Right cardiac atrium (tissue), 5 donors: ENCODE data around the gene TNFAIP8L1. TPM values are rescaled to one million over a fixed set of nuclear protein-coding genes. Genes with fewer than 3 reads are reported as not detected.

Experiments
- ATAC-seq, 2 donors: fragments of 200-7000 bp; cut with Tn5 transposase; one replicate each; pipeline versions ENCODE4 v1.8.0 to v1.9.1; 2020; ENCODE audit warnings: moderate library complexity in 2 of 2, mild to moderate bottlenecking in 1 of 2
- DNase-seq, 3 donors: peaks; one replicate each; pipeline ENCODE4 v3.0.0-alpha.2; 2020
- H3K27ac ChIP-seq: one replicate; pipeline ENCODE4 v1.5.1; 2013; ENCODE audit warnings: mild to moderate bottlenecking, low read length, control low read depth, moderate library complexity
- H3K27me3 ChIP-seq: one replicate; pipeline ENCODE4 v1.6.1; 2013; ENCODE audit not compliant: control insufficient read depth, insufficient read depth
- H3K4me1 ChIP-seq: one replicate; pipeline ENCODE4 v1.6.1; 2013; ENCODE audit warnings: low read length; ENCODE audit not compliant: control insufficient read depth, insufficient read depth
- H3K4me3 ChIP-seq: one replicate; pipeline ENCODE4 v1.5.1; 2013; ENCODE audit warnings: low read length, control low read depth
- H3K9me3 ChIP-seq: one replicate; pipeline ENCODE4 v1.6.1; 2013; ENCODE audit warnings: low read length; ENCODE audit not compliant: control insufficient read depth
- WGBS: extraction: QIAGEN DNeasy Blood & Tissue Kit; methylation state at CpG from one replicate; pipeline ENCODE4 v1.1.7; 2013; 5-methylcytosine and 5-hydroxymethylcytosine counted together
- intact Hi-C, 4 donors: fragments of 100-400 bp; cut with DNase I; formaldehyde crosslinking; loops; one replicate each; pipeline versions ENCODE4 v1.11.0 to v1.14.0; 2022 to 2023
- polyA plus RNA-seq: library from polyadenylated mRNA; stranded (reverse); fragments of 200-250 nt; gene quantifications from one replicate; pipeline ENCODE4 v1.2.3, GENCODE V29; 2013
- total RNA-seq, 4 donors: library from RNA; stranded (reverse); fragmentation: NEBNext Ultra II Directional; extraction: Animal tissue kit (Norgen Biotek cat#: 25700); gene quantifications; one replicate each; pipeline ENCODE4 v1.2.1, GENCODE V29; 2021
- donor health status: healthy with polysubstance abuse.
- donor health status: DM: no; HTN: yes; CAD: no.
- donor health status: DM: no; HTN: no; CAD: no.
- donor health status: DM: no; HTN: yes; CAD: no; lungs with severe emphysema.
- donor health status: DM: yes; HTN: yes; CAD: no.

The TNFAIP8L1 gene
- total and polyA plus RNA-seq, 5 donors = 2.8 to 6.0 (median 5.2) TPM

DNA sequence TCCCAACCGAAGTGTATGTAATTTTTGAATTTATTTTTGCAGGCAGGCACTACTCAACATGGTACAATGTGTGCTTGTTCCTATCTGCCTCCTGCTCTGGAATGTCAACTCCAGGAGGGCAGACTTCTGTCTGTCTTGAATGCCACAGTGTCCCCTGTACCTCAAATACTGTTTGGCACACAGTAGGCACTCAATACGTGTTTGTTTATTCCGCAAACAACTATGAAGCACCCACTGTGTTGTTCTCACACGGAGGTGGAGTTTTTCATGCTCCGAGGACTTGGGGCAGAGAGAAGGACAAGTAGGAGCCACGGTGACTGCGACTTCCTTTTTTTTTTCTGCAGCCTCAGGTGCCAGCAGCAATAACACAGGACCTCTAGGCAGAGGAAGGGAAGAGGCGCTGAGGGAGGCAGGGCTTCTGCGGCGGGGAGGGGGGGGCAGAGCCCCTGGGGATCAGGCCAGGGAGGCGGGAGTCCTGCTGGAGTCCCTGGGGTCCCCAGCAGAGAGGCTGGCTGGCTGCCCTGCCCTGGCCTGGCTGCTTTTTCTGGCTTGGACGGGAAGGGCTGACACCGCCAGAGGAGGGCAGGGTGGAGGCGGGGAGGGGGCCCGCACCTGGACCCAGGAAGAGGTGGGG lies 29.3 kb upstream of the TNFAIP8L1 start:
- ATAC-seq = peak; percentile 67
- Histone ChIP-seq H3K27ac (peak overlapping the region; percentile 50), H3K4me3 (no peak overlapping the region), H3K27me3 (no peaks in the 10 kb centered on the region), H3K9me3 (no peaks in the 10 kb centered on the region), H3K4me1 (no peaks in the 10 kb centered on the region)
- intact Hi-C loops = no loop called here
- 11% methylated on average over 15 of the region's 15 CpGs for WGBS
- peak; percentile 23 to 76 (median 58) for DNase-seq

DNA sequence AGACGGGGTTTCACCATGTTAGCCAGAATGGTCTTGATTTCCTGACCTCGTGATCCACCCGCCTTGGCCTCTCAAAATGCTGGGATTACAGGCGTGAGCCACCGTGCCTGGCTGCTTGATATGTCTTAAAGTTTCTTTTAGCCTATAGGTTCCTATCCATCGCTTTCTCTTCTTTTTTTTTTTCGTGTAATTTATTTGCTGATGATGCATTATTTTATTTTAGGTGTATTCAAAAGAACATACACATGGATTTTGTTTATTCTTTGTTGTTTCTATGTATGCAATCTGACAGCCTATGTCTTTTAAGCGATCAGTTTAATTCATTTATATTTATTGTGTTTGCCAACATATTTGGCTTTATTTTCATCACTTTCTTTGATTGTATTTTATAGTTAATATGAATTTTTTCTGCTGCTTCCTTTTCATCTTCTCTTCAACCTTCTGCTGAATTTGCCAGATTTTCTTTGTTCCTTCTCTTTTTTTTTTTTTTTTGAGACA lies 26.0 kb upstream of the TNFAIP8L1 start:
- no peak for DNase-seq
- H3K4me1 ChIP-seq = no peaks in the 10 kb centered on the region
- intact Hi-C loops = no loop called here
- ATAC-seq = no peak
- no peak overlapping the region for H3K4me3 ChIP-seq
- H3K27ac ChIP-seq = no peak overlapping the region
- WGBS = 92% methylated on average over 8 of the region's 8 CpGs
- no peaks in the 10 kb centered on the region for H3K27me3 ChIP-seq
- no peaks in the 10 kb centered on the region for H3K9me3 ChIP-seq

DNA sequence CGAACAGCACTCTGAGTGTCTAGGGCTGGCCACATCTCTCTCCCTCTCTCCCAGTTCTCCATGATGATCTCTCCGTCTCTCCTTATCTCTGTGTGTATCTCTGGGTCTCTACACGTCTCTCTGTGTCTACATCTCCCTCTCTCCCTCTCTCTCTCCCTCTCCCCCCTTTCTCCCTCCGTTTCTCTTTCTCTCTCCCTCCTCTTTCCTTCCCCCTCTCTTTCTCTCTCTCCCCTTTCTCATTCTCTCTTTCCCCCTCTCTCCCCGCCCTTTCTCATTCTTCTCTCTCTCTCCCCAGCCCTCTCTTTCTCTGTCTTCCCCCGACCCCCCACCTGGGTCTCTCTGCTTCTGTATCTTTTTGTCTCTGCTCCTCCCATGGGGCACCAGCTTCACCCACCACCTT lies 21.3 kb upstream of the TNFAIP8L1 start:
- intact Hi-C loops = no loop called here
- ATAC-seq (no peak), DNase-seq (no peak)
- Histone ChIP-seq H3K4me3 (no peak overlapping the region), H3K4me1 (no peaks in the 10 kb centered on the region), H3K27ac (no peak overlapping the region), H3K27me3 (no peaks in the 10 kb centered on the region), H3K9me3 (no peaks in the 10 kb centered on the region)
- WGBS = 40% methylated on average over 6 of the region's 6 CpGs

DNA sequence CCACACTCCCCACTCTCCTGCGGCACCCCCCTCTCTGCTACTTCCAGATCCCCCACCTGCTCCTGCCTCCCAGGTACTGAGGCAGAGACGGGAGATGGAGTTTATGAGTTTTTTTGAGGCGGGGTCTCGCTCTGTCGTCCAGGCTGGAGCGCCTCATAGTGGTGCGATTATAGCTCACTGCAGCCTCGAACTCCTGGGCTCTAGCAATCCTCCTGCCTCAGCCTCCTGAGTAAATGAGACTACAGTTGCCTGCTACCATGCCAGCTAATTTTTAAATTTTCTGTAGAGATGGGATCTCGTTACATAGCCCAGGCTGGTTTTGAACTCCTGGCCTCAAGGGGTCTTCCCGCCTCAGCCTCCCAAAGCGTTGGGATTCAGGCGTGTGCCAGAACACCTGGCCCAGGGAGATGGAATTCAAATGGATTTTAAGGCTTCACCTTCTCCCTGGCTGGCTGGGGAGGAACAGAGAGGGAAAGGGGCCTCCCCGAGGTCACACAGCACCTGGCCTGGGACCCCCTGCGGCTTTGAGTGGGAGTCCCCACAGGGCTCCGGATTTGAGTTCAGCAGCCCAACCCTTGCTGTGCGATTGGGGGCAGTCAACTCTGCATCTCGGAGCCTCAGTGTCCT lies 19.5 kb upstream of the TNFAIP8L1 start:
- no peaks in the 10 kb centered on the region for H3K27me3 ChIP-seq
- DNase-seq (peak in 1 of 3 donors; percentile 6), ATAC-seq (no peak)
- 70% methylated on average over 17 of the region's 17 CpGs for WGBS
- no peak overlapping the region for H3K4me3 ChIP-seq
- H3K4me1 ChIP-seq = no peaks in the 10 kb centered on the region
- intact Hi-C loops = no loop called here
- no peak overlapping the region for H3K27ac ChIP-seq
- H3K9me3 ChIP-seq = no peaks in the 10 kb centered on the region

DNA sequence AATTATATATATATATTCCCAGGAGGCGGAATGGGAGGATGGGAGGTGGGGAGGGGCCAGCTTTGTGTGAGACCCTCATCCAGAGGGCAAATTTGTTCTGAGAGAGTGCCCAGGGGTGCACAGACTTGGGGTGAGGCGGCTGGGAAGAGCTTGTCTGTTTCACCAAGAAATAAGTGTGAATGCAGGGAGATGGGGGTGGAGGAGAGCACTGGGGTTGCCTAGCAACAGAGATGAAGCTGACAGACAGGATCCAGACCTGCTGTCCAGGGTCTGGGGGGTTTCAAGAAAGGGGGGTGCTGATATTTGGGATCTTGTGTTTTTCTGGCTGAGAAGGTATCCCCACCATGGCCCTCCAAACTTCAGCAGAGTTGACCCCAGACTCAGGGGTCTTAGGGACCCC lies 18.6 kb upstream of the TNFAIP8L1 start:
- WGBS = 52% methylated on average over 2 of the region's 2 CpGs
- intact Hi-C loops = no loop called here
- Histone ChIP-seq H3K9me3 (no peaks in the 10 kb centered on the region), H3K4me1 (no peaks in the 10 kb centered on the region), H3K4me3 (no peak overlapping the region), H3K27me3 (no peaks in the 10 kb centered on the region), H3K27ac (no peak overlapping the region)
- DNase-seq (peak in 1 of 3 donors; percentile 6), ATAC-seq (no peak)

DNA sequence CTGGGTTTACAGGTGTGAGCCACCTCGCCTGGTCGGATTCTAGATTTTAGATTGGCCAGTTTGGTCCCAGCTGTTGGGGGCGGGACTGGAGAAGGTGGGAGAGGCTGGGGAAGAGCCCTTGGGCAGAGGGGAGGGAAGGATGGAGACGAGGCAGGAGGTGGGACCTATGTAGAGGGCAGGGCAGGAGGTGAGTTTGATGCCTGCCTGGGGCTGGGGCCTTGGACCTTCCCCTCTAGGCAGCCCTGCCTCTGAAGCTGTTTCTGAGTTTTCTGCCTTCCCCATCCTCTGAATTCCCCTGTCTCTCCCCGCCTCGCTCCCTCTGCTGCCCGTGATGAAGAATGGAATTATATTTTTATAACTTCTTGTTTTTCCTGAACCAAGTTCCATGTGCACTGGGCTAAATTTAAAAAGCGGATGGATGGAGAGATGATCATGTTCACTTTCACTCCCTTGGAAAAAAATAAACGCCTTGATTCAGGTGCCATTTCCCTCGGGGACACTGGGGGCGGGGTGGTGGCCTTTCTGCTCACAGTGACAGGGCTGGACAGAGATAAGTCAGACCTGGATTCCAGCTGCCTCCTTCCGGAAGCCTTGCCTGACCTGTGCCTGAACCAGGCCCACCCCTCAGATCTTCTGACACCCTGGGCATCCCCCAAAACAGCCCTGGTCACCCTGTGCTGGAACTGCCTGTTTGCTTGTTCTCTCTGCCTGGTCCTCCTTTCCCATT lies 16.5 kb upstream of the TNFAIP8L1 start:
- no peak for ATAC-seq
- no peaks in the 10 kb centered on the region for H3K9me3 ChIP-seq
- WGBS = 32% methylated on average over 12 of the region's 12 CpGs
- H3K4me3 ChIP-seq = no peak overlapping the region
- no peaks in the 10 kb centered on the region for H3K27me3 ChIP-seq
- no peak overlapping the region for H3K27ac ChIP-seq
- DNase-seq = peak in 1 of 3 donors; percentile 28
- no peaks in the 10 kb centered on the region for H3K4me1 ChIP-seq
- intact Hi-C loops = no loop called here

DNA sequence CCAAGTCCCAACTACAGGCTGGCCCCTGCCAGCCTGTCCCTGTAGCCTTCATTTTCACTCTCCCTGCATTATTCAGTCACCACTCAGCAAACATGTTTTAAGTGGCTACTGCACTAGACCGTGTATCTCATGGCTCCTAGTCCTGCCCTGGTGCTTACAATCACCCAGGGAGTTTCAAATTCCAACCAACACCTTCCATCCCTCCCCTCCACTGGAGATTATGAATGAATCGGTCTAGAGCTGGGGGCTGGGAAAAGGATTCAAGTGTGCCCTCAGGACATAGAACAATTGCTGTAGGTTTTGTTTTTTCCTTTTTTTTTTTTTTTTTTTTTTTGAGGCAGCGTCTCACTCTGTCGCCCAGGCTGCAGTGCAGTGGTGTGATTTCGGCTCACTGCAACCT lies 15.0 kb upstream of the TNFAIP8L1 start:
- intact Hi-C loops = no loop called here
- Histone ChIP-seq H3K9me3 (no peaks in the 10 kb centered on the region), H3K27me3 (no peaks in the 10 kb centered on the region), H3K4me1 (no peaks in the 10 kb centered on the region), H3K27ac (no peak overlapping the region), H3K4me3 (no peak overlapping the region)
- DNase-seq (no peak), ATAC-seq (no peak)
- 59% methylated on average over 5 of the region's 5 CpGs for WGBS

DNA sequence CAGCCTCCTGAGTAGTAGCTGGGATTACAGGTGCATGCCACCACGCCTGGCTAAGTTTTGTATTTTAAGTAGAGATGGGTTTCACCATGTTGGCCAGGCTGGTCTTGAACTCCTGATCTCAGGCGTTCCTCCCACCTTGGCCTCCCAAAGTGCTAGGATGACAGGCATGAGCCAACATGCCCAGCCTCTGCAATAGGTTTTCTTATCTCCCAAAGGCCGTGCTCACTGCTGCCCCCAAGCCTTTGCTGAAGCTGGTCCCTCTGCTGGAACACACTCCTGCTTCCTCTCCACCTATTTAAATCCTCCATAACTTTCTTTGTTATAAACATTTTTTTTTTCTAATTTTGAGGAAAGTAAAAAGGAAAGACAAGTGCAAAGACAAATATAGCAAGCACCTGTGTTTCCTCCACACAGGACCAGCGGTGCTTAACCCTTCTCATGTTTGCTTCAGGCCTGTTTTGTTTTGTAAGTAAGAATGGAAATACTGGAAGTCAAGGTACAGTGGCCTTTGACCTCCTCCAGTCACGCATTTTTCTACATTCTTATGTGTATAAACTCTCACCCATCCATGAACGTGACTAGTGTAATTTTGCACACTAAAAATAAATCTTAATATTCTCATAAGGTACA lies 14.5 kb upstream of the TNFAIP8L1 start:
- H3K4me3 ChIP-seq = no peak overlapping the region
- 49% methylated on average over 6 of the region's 6 CpGs for WGBS
- no peaks in the 10 kb centered on the region for H3K4me1 ChIP-seq
- H3K27me3 ChIP-seq = no peaks in the 10 kb centered on the region
- intact Hi-C loops = no loop called here
- ATAC-seq = no peak
- H3K9me3 ChIP-seq = no peaks in the 10 kb centered on the region
- no peak overlapping the region for H3K27ac ChIP-seq
- DNase-seq = peak in 1 of 3 donors; percentile 30

DNA sequence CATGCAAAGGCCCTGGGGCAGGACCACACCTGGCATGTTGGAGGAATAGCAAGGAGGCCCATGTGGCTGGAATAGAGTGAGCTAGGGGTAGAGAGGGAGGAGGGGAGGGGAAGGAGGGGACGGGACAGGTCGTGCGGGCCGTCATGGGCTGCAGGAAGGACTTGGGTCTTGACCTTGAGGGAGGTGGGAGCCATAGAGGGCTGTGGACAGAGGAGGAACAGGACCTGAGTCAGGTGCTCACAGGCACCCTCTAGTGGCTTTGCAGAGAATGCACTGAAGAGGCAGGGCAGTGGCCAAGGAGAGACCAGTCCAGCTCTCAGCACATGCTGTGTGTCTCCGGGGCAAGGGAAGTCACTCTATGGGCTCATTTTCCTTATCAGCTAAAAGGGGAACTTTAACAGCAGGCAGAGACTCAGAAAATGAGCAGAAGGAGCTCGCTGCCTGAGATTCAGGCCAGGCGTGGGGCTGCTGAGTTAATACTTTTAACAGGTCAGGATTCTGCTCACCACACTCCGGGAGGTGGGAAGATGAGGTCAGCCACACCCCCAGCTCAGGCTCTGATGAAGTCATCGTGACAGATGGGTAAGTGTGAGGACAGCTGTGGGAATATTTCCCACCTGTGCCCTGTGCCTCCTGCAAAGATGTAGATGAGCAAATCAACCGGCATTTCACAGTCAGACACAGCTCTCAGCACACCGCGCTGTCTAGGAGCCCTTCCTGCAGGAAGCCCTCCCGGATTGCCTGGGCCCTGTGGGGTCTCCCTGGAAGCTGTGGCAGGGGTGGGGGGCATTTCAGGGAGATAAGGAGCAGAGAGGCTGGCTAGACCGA lies 6.0 kb upstream of the TNFAIP8L1 start:
- Histone ChIP-seq H3K4me3 (no peak overlapping the region), H3K27me3 (no peaks in the 10 kb centered on the region), H3K27ac (no peak overlapping the region), H3K4me1 (no peaks in the 10 kb centered on the region), H3K9me3 (no peaks in the 10 kb centered on the region)
- peak; percentile 61 to 73 for ATAC-seq
- intact Hi-C loops = loop anchor here in 1 of 4 donors (5.0 kb wide), 1 partner anchor 56 kb away; no protein-coding TSS in a partner anchor
- 23% methylated on average over 14 of the region's 14 CpGs for WGBS
- DNase-seq = peak; percentile 53 to 76 (median 70)

DNA sequence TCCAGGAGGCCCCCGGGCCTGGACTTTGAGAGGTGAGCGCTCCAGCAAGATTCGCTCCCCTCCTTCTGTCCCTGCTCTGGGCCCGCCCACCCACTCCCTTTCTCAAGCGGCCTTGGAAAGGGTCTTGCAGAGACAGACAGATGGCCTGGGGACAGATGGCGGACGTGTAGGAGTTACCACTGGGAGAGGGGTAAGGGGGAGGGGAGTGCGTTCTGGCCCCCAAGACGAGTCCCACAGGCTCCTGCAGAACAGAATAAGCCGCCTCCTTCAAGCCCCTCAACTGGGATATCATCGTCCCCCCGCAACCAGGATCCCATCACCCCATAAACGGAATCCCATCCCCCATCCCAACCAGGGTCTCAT lies 3.6 kb upstream of the TNFAIP8L1 start:
- DNase-seq = no peak
- Histone ChIP-seq H3K27me3 (no peaks in the 10 kb centered on the region), H3K9me3 (no peaks in the 10 kb centered on the region), H3K4me3 (peak overlapping the region; percentile 19), H3K4me1 (no peaks in the 10 kb centered on the region), H3K27ac (no peak overlapping the region)
- intact Hi-C loops = loop anchor here (5.0 kb wide), 2 partner anchors 58 to 78 kb away; partner anchors contain the start of gene SEMA6B (in 2 of the 4)
- 23% methylated on average over 13 of the region's 13 CpGs for WGBS
- no peak for ATAC-seq
